Neural progenitor cell (in vitro differentiated cells): ENCODE results near the gene HDAC4. TPM values are rescaled to one million over a fixed set of nuclear protein-coding genes. Genes with fewer than 3 reads are reported as not detected.

ENCODE experiments used
- DNase-seq: peaks from one replicate; pipeline ENCODE4 v3.0.0-alpha.2; 2016; ENCODE audit warnings: low spot score
- H2AFZ ChIP-seq: fragments of 200-600 bp; sonication (generic); replicated peaks from 2 replicates; pipeline ENCODE4 v1.6.1; 2016; ENCODE audit warnings: antibody characterized with exemption
- H3F3A ChIP-seq: fragments of 200-600 bp; sonication (generic); 2 replicates; pipeline ENCODE4 v1.6.1; 2016; ENCODE audit warnings: antibody characterized with exemption, low read depth
- H3K27ac ChIP-seq: fragments of 200-600 bp; sonication (generic); 2 replicates; pipeline ENCODE4 v1.5.1; 2016; ENCODE audit warnings: mild to moderate bottlenecking
- H3K27me3 ChIP-seq: fragments of 200-600 bp; sonication (generic); 2 replicates; pipeline ENCODE4 v1.6.1; 2016; ENCODE audit warnings: mild to moderate bottlenecking, moderate library complexity
- H3K36me3 ChIP-seq: fragments of 200-600 bp; sonication (generic); 2 replicates; pipeline ENCODE4 v1.5.1; 2016
- H3K4me1 ChIP-seq: fragments of 200-600 bp; sonication (generic); 2 replicates; pipeline ENCODE4 v1.6.1; 2016; ENCODE audit warnings: mixed run types
- H3K4me2 ChIP-seq: fragments of 200-600 bp; sonication (generic); 2 replicates; pipeline ENCODE4 v1.6.1; 2016
- H3K4me3 ChIP-seq: fragments of 200-600 bp; sonication (generic); 2 replicates; pipeline ENCODE4 v1.5.1; 2016
- H3K79me2 ChIP-seq: fragments of 200-600 bp; sonication (generic); 2 replicates; pipeline ENCODE4 v1.6.1; 2016; ENCODE audit warnings: low read depth
- H3K9ac ChIP-seq: fragments of 200-600 bp; sonication (generic); 2 replicates; pipeline ENCODE4 v1.6.1; 2016
- H3K9me3 ChIP-seq: fragments of 200-600 bp; sonication (generic); 2 replicates; pipeline ENCODE4 v1.5.1; 2016; ENCODE audit warnings: low read depth
- H4K20me1 ChIP-seq: fragments of 200-600 bp; sonication (generic); 2 replicates; pipeline ENCODE4 v1.6.1; 2016; ENCODE audit warnings: low read depth
- H3K27ac Mint-ChIP-seq: 3 replicates; pipeline ENCODE4 v1.8.0; 2021; ENCODE audit warnings: mixed read lengths
- H3K27me3 Mint-ChIP-seq: 2 replicates; pipeline ENCODE4 v1.8.0; 2022; ENCODE audit warnings: low read depth, mild to moderate bottlenecking, inconsistent platforms, moderate library complexity, mixed read lengths; ENCODE audit not compliant: insufficient read depth
- H3K36me3 Mint-ChIP-seq: 3 replicates; pipeline ENCODE4 v1.8.0; 2021; ENCODE audit warnings: mixed read lengths
- H3K4me1 Mint-ChIP-seq: 3 replicates; pipeline ENCODE4 v1.8.0; 2021; ENCODE audit warnings: mixed read lengths
- H3K4me3 Mint-ChIP-seq: 3 replicates; pipeline ENCODE4 v1.8.0; 2021; ENCODE audit warnings: mild to moderate bottlenecking, moderate library complexity, mixed read lengths
- H3K9me3 Mint-ChIP-seq: 3 replicates; pipeline ENCODE4 v1.8.0; 2020; ENCODE audit warnings: mixed read lengths
- CTCF ChIP-seq: fragments of 200-600 bp; sonication (generic); IDR thresholded peaks from 2 replicates; pipeline ENCODE4 v1.5.1; 2017; ENCODE audit warnings: antibody characterized with exemption, mild to moderate bottlenecking
- EZH2 ChIP-seq: fragments of 200-600 bp; sonication (generic); IDR thresholded peaks from 2 replicates; pipeline ENCODE4 v1.6.1; 2017; ENCODE audit warnings: antibody characterized with exemption, mild to moderate bottlenecking, moderate library complexity
- EZH2phosphoT487 ChIP-seq: fragments of 200-600 bp; sonication (generic); IDR thresholded peaks from 2 replicates; pipeline ENCODE4 v1.6.1; 2017; ENCODE audit warnings: antibody characterized with exemption
- total RNA-seq: library from RNA; depleted of rRNA; stranded (reverse); fragments of >200 nt; gene quantifications from 2 replicates; pipeline ENCODE4 v1.2.3, GENCODE V29; 2015; ENCODE audit warnings: low replicate concordance

The HDAC4 gene
- total RNA-seq, 1 donor from 2014 or later: 36.0 TPM

GRCh38 chr2:239331560-239331959 is 69.3 kb downstream of the HDAC4 start:
- Histone ChIP-seq H3K27me3 (no peaks in the 10 kb centered on the region), H2AFZ (no peak overlapping the region), H3K36me3 (no peaks in the 10 kb centered on the region), H3K9me3 (no peaks in the 10 kb centered on the region), H3K4me1 (peaks cover 11% of the 10 kb centered on the region), H3K4me2 (no peak overlapping the region), H3K9ac (no peak overlapping the region), H4K20me1 (peaks cover 50% of the 10 kb centered on the region), H3K27ac (no peak overlapping the region), H3F3A (peaks cover 8% of the 10 kb centered on the region), H3K4me3 (no peak overlapping the region), H3K79me2 (peaks cover 88% of the 10 kb centered on the region)
- peaks cover 28% of the 10 kb centered on the region for H3K4me1 Mint-ChIP-seq
- peaks cover 2% of the 10 kb centered on the region for H3K27me3 Mint-ChIP-seq
- H3K4me3 Mint-ChIP-seq: no peak overlapping the region
- no peak overlapping the region for H3K27ac Mint-ChIP-seq
- DNase-seq: no peak
- H3K36me3 Mint-ChIP-seq: peaks cover 10% of the 10 kb centered on the region
- H3K9me3 Mint-ChIP-seq: peaks cover 3% of the 10 kb centered on the region
- no peak for TF ChIP-seq CTCF
- no peak for TF ChIP-seq EZH2
- TF ChIP-seq EZH2phosphoT487: no peak

- H3K36me3 Mint-ChIP-seq: peaks cover 3% of the 10 kb centered on the region
- H3K9ac ChIP-seq: no peak overlapping the region
- H3K27ac Mint-ChIP-seq: no peak overlapping the region
- H3K4me1 ChIP-seq: peaks cover 11% of the 10 kb centered on the region
- DNase-seq: no peak
- no peak overlapping the region for H3K4me3 Mint-ChIP-seq
- peaks cover 2% of the 10 kb centered on the region for H3K27me3 Mint-ChIP-seq
- H3K36me3 ChIP-seq: no peaks in the 10 kb centered on the region
- peaks cover 88% of the 10 kb centered on the region for H3K79me2 ChIP-seq
- H3K27ac ChIP-seq: no peak overlapping the region
- H3K4me1 Mint-ChIP-seq: peaks cover 28% of the 10 kb centered on the region
- H4K20me1 ChIP-seq: peaks cover 49% of the 10 kb centered on the region
- H3K4me2 ChIP-seq: no peak overlapping the region
- TF ChIP-seq CTCF (no peak), EZH2 (no peak), EZH2phosphoT487 (no peak)
- no peaks in the 10 kb centered on the region for H3K9me3 ChIP-seq
- no peak overlapping the region for H2AFZ ChIP-seq
- peaks cover 8% of the 10 kb centered on the region for H3F3A ChIP-seq
- no peaks in the 10 kb centered on the region for H3K27me3 ChIP-seq
- H3K9me3 Mint-ChIP-seq: peaks cover 3% of the 10 kb centered on the region
- H3K4me3 ChIP-seq: no peak overlapping the region
Measured at GRCh38 chr2:239330836-239331235, 70.0 kb downstream of the HDAC4 start.

- H3K27me3 Mint-ChIP-seq: peaks cover 2% of the 10 kb centered on the region
- no peaks in the 10 kb centered on the region for H3K36me3 ChIP-seq
- no peak overlapping the region for H3K9ac ChIP-seq
- H3K36me3 Mint-ChIP-seq: peaks cover 4% of the 10 kb centered on the region
- TF ChIP-seq CTCF (no peak), EZH2 (no peak)
- H3K9me3 ChIP-seq: no peaks in the 10 kb centered on the region
- peaks cover 49% of the 10 kb centered on the region for H4K20me1 ChIP-seq
- peaks cover 11% of the 10 kb centered on the region for H3K4me1 ChIP-seq
- H3F3A ChIP-seq: peaks cover 8% of the 10 kb centered on the region
- H3K27ac ChIP-seq: no peak overlapping the region
- no peak overlapping the region for H3K4me3 Mint-ChIP-seq
- H3K4me3 ChIP-seq: no peak overlapping the region
- DNase-seq: no peak
- no peak overlapping the region for H3K4me2 ChIP-seq
- H3K27ac Mint-ChIP-seq: no peak overlapping the region
- peaks cover 31% of the 10 kb centered on the region for H3K4me1 Mint-ChIP-seq
- H3K27me3 ChIP-seq: no peaks in the 10 kb centered on the region
- H2AFZ ChIP-seq: no peak overlapping the region
- H3K9me3 Mint-ChIP-seq: no peaks in the 10 kb centered on the region
- peaks cover 88% of the 10 kb centered on the region for H3K79me2 ChIP-seq
Measured at GRCh38 chr2:239329972-239330572, 70.7 kb downstream of the HDAC4 start.
